Gastroesophageal sphincter (tissue), 3 donors: ENCODE data around the gene IFNL3.

ENCODE experiments used
- EP300 ChIP-seq: sonication (generic); formaldehyde crosslinking; IDR thresholded peaks from one replicate; pipeline ENCODE4 v1.6.1; 2017; ENCODE audit warnings: antibody characterized with exemption, mild to moderate bottlenecking
- POLR2A ChIP-seq, 2 donors: fragments of 450-650 bp; IDR thresholded peaks; one replicate each; pipeline ENCODE4 v1.6.1; 2017; ENCODE audit warnings: antibody characterized with exemption in 2 of 2, mild to moderate bottlenecking in 2 of 2, moderate library complexity in 1 of 2
- TF ChIP-seq, protein P1 (sequence below), 4 experiments: fragments of 200-600 bp in 2 of 4; fragments of 450-650 bp in 2 of 4; sonication (generic) in 1 of 4; IDR thresholded peaks; one replicate each; pipeline ENCODE4 v1.5.1; 2017 to 2019; ENCODE audit warnings: antibody characterized with exemption in 4 of 4, mild to moderate bottlenecking in 2 of 4, moderate library complexity in 2 of 4

DNA sequence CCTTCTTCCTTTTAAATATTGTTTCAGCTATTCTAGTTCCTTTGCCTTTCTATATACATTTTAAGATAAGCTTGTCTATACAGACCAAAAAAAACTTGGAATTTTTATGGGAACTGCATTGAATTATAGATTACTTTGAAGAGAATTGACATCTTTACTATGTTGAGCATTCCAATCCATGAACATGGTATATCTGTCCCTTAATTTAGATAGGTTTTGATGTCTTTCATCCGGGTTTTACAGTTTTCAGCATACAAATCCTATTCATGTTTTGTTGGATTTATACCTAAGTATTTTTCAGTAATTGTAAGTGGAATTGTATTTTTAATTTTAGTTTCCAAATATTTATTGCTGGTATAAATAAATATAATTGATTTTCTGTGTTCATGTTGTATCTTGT is 39.2 kb upstream of the IFNL3 start:
- TF ChIP-seq POLR2A (IDR thresholded peaks at IDR 0.05) (no peak), EP300 (no peak)
- TF ChIP-seq, protein P1, sequence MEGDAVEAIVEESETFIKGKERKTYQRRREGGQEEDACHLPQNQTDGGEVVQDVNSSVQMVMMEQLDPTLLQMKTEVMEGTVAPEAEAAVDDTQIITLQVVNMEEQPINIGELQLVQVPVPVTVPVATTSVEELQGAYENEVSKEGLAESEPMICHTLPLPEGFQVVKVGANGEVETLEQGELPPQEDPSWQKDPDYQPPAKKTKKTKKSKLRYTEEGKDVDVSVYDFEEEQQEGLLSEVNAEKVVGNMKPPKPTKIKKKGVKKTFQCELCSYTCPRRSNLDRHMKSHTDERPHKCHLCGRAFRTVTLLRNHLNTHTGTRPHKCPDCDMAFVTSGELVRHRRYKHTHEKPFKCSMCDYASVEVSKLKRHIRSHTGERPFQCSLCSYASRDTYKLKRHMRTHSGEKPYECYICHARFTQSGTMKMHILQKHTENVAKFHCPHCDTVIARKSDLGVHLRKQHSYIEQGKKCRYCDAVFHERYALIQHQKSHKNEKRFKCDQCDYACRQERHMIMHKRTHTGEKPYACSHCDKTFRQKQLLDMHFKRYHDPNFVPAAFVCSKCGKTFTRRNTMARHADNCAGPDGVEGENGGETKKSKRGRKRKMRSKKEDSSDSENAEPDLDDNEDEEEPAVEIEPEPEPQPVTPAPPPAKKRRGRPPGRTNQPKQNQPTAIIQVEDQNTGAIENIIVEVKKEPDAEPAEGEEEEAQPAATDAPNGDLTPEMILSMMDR (IDR thresholded peaks at IDR 0.05): no peak
